Tibial nerve (tissue), 4 donors: ENCODE measurements around the gene HLA-DPA1.

ENCODE experiments used
- CTCF ChIP-seq, 5 experiments: fragments of 200-600 bp in 3 of 5; fragments of 450-650 bp in 2 of 5; sonication (generic) in 3 of 5; IDR thresholded peaks; one replicate each; pipeline ENCODE4 v1.5.1; 2016 to 2019; ENCODE audit warnings: antibody characterized with exemption in 5 of 5, mild to moderate bottlenecking in 3 of 5, moderate library complexity in 2 of 5
- EP300 ChIP-seq, 2 donors: sonication (generic); formaldehyde crosslinking; IDR thresholded peaks; one replicate each; pipeline ENCODE4 v1.6.1; 2017; ENCODE audit warnings: antibody characterized with exemption in 2 of 2, mild to moderate bottlenecking in 1 of 2

- no peak for TF ChIP-seq EP300 (IDR thresholded peaks at IDR 0.05)
- peak in 4 of 5 experiments; percentile 44 to 83 (median 62) for TF ChIP-seq CTCF (IDR thresholded peaks at IDR 0.05)
Observed at GRCh38 chr6:33082702-33083101, 9.3 kb upstream of the HLA-DPA1 start.
